Activated effector memory CD4-positive, alpha-beta T cell treated with Interleukin-2 at 50 U/mL for 16 hours (primary cell): ENCODE results near the gene SEC31B.

Experiments
- DNase-seq: peaks from one replicate; pipeline ENCODE4 v3.0.0-alpha.2; 2020

The SEC31B gene

DNA sequence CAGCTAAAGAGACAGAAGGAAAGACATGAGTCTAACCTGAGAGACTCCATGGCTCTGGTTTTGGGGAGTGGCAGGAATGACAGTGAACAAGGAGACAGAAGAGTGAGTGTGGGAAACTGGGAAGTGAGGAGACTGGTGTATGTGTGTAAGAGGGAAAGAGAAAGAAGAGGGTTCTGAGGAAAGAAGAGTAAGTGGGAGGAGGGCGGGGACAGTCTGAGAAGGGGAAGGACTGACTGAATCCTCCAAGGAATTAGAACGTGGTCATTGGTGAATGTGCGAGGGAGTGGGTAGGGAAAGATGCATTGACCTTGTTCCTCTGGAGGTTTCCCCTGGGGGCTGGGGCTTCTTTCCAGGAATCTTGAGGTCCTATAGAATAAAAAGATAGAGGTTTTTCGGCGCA lies 30.3 kb downstream of the SEC31B start:
- DNase-seq: no peak

DNA sequence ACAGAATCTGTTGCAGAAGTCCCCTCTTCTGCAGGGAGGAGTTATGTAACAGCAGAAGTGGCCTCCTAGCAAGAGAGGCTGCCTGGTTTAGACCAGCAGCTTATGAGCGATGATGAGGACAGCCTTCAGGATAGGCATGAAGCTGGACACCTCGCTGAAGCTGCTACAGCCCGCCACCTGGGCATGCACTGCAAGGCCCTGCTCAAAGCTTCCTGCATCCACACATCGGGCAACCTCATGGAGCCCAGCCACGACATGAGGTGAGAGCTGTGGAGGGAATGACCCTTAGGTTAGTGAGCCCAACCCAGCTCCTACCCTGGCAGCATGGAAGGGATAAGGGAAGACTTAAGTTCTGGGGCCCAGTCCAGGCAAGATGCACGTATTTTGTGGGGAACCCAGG lies 32.1 kb downstream of the SEC31B start:
- no peak for DNase-seq

DNA sequence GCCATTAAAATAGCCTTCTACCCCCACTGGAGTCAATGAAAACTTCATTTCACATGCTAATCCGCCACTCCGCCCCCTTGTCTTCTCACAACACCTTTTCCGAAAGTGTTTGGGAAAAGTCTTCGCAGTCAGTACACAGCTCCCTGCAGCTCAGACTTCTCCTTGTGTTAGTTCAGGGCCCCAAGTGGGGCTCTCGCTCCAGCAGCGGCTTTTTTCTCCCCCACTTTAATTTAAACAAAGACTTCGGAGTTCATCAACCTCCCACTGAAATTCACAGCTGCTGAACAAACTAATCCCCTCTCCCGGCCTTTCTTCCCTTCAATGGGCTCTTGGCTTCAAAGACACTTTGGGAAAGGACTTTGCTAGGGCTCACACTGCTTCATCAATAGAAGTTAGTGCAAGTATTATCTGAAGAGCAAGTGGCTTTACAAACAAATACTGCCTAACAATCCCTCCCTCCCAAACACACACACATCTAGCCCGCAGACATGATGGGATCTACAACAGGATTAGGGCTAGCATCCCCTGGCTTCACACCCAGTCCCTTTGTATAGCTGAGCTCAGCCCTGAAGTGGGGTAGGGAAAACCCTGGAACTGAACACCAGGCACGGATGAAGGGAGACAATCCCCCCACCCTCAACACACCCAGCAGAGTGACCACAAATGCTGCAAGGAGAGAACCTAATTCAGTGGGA lies 33.7 kb downstream of the SEC31B start:
- DNase-seq: no peak

DNA sequence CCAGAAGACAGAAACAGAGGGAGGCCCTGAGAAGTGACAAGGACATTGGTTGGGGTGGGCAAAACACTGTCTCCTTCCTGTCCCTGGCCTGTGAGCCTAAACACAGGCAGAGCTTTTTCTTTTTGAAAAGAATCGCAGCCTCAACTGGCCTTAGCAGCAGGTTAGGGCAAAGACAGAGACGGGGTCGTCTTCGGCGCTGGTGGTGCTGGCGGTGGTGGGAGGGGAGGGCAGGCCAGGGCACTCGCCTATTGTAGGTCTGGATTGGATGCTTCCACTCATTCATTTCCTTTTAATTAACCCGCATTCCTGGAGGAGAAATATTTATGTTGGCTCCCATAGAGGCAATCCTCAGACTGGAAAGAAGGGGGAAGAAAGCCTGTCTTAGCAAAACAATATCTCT lies 34.3 kb downstream of the SEC31B start:
- no peak for DNase-seq

DNA sequence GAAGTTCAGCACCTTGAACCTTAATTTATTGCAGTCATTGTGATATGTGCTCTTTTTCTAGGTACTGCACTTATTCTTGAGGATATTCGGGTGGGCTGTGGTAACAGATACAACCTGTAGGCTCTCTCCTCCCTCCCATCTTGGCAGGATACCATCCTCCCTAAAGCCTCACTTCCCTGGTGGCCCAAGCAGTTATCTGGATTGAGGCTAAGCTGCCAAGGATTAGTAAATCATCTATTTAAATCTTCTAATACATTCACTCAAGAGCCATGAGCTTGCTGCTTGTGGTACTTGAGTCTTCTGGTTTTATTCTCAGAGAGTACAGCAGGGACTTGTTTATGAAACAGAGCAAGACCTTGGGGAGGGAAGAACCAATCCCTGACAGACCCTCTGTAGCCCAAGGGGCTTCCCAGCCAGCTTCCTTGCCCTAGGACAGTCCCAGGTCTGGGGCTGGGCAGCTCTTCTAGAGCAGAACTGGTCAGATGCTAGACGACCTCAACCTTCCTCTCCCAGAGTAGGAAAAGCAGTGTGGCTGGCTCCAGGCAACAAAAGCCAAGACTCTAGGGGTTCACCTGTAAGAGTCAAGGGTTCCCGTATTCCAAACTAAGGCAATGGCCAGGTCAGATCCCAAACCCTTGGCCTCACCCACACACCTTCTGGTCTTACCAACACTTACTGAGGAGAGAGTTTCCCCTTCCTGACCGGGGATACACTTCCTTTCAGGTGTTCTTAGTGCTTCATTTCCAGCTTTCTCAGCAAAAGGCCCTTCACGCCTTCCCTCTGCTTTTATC lies 35.6 kb downstream of the SEC31B start:
- no peak for DNase-seq

DNA sequence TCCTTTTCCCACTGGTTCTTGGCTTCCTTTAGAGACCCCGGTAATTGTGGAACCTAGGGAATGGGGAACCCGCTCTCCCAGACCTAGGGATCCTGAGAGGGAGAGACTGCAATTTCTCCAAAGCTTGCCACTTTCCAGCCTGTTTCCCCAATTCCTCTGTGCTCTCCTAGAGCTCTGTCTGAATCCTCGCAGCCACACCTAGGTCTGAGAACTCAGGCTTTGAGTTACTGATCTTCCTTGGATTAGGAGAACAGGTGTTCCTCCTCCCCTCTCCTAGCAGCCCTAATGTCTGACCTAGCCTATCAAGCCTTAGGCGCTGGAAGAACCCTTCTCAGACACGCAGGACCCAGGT lies 36.9 kb downstream of the SEC31B start:
- DNase-seq: no peak

DNA sequence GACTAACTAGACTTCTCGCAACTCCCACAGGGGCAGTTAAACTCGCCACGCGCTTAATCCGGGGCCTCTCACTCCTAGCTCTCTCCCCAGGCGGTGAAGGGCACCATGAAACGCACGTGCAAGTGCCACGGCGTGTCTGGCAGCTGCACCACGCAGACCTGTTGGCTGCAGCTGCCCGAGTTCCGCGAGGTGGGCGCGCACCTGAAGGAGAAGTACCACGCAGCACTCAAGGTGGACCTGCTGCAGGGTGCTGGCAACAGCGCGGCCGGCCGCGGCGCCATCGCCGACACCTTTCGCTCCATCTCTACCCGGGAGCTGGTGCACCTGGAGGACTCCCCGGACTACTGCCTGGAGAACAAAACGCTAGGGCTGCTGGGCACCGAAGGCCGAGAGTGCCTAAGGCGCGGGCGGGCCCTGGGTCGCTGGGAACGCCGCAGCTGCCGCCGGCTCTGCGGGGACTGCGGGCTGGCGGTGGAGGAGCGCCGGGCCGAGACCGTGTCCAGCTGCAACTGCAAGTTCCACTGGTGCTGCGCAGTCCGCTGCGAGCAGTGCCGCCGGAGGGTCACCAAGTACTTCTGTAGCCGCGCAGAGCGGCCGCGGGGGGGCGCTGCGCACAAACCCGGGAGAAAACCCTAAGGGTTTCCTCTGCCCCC lies 37.4 kb downstream of the SEC31B start:
- peak; percentile 53 for DNase-seq

DNA sequence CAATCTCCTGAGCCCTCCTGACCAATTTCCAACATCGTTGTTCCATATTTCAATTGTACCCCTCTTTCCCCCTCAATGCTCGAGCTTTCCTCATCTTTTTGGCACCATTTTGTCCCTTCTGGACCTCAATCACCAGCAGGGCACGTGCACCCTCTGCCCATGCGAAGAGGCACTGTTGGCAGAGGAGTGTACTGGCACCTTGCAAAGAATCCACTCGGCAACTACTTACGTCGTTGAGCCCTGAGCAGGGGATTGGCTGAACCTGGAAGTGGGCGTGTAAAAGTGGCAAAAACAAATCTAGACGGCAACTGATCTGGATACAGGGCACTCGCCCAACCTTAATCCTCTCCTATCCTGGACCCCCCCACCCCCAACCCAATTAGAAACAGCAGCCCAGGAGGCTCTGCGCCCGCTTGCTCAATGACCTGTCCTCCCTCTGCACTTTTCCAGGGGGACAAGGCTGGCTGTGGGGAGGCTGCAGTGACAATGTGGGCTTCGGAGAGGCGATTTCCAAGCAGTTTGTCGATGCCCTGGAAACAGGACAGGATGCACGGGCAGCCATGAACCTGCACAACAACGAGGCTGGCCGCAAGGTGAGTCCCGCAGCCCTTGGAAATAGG lies 38.1 kb downstream of the SEC31B start:
- peak; percentile 93 for DNase-seq

DNA sequence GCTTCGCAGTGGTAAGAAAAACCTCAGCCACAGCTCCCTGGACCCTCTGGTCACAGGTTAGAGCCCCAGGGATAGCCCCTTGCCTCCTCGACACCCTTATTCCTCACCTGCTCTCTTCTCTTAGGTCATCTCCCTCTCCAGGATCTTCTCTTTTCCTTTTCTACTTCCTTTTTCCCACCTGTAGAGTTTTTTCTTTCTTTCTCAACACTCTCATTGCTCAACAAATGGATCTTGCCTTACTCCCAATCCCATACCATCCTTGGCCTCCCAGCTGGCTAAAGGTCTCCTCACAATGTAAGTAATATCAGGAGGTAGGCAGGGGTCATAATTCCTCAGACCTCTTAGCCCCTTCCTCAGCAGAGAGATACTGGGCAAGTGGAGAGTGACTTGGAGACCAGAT lies 39.7 kb downstream of the SEC31B start:
- DNase-seq: no peak

DNA sequence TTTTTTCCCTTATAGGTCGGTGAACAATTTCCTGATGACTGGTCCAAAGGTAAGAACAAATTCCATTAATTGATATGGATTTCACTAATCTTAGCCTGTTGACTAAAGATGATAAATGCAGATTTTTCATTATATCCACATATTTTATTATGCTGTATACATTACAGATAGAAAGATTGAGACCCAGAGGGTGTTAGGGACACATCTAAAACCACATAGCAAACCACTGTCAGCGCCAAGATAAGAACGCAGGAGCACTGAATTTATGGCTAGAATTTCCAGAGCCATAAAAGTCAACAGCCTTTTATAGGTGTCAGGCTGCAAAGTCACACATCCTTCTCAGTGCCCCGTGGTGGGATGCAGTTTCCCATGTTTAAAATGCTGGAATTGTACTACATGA lies 40.6 kb downstream of the SEC31B start:
- no peak for DNase-seq

DNA sequence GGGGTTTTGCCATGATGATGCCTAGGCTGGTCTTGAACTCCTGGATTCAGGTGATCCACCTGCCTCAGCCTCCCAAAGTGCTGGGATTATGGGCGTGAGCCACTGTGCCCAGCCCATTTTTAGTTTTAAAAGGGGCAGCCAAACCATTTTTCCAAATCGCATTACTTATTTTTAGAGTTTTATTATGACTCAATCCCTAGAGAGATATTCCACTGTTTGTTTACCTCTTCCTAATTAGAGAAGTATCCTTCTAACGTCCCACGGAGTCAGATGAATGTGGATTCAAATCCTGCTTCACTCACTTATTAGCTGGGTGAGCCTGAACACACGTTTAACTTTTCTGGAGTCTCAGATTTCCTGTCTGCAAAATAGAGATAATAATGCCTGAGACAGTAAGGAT lies 41.7 kb downstream of the SEC31B start:
- no peak for DNase-seq

DNA sequence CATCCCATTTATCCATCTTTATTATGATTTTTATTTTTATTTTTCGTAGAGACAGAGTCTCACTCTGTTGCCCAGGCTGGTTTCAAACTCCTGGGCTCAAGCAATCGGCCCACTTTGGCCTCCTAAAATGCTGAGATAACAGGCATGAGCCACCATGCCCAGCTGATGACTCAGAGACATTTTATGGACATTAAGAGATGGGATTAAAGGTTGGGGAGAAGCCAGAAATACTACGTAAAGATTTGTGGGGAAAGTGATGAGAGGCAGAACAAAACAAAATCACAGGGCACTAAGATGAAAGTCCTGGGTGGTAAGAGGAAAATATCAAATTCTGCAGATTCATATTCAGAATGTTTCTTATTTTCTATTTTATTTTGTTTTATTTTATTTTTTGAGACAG lies 49.3 kb downstream of the SEC31B start:
- no peak for DNase-seq

DNA sequence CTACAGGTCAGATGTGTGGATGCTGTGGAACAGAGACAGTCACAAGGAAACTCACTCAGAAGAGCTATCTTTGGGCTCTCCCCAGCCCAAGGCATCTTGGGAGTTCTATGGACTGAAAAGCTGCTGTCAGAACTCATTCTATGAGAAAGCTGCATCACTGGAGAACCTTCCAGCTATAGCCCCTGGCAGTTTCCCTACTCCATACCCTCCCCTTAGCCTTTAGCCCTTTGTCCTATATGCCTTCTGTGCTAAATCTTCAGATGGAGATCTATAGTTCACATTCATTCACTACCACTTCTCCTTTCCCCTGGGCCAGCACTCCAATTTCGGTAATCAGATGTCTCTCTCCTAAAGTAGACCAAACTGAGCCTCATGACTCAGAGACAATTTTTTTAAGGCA lies 49.9 kb downstream of the SEC31B start:
- DNase-seq: no peak

DNA sequence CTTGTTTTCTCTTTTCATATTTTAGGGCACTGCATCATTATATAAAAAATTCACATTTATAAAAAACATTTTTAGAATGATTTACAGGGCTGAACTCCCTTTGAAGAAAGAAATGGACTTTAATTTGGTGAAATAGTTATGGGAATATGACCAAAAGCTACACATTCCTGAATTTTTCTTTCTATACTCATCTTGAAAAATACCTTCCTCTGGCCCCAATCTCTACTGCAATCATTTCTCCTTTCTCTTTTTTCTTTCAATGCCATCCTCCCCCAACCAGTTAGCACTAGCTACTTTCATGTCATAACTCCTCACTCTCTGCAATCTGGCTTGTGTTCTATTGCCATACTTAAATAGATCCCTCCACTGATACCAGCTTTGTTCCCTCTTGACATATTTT lies 50.7 kb downstream of the SEC31B start:
- DNase-seq: no peak

DNA sequence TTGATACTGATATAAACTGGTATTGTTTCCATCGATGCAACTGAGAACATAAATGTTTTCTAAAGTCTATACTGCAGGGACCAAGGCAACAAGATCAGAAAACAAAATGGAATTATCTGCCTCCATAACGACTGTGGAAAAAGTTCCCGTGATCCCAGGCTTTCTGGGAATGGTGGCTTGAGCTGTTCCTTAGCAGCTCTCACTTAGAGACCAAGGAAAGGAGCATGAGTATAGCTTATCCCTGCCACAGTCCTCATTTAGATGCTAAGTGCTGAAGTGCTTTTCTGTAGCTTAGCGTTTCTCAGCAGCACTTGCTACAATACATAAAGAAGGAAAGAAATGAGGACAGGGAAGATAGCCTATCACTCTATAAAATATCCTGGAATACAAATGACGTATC lies 51.3 kb downstream of the SEC31B start:
- no peak for DNase-seq

DNA sequence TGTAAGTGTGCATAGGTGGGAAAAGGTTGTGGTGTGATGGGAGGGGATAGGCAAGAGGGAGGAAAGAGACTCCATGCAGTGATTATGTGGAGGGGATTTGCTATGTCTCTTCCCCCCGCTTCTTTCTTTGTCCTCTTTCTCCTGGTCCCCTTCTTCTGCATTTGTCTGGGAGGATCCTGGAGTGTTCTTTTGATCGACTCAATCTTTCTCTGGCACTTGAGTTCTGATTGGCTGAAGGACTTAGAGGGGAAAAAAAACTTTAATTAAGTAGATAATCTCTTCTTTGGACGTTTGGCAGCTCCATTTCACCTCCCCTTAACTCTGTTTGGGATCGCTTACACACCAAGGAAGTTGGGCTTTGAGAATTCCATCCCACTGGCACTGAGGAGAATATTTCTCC lies 57.0 kb downstream of the SEC31B start, which contains the start of gene WNT8B:
WNT8B (plus strand) TSS at position 301 of the 400 bp plus-strand sequence. CDS start 160 bp downstream, outside the sequence.
- DNase-seq: no peak

DNA sequence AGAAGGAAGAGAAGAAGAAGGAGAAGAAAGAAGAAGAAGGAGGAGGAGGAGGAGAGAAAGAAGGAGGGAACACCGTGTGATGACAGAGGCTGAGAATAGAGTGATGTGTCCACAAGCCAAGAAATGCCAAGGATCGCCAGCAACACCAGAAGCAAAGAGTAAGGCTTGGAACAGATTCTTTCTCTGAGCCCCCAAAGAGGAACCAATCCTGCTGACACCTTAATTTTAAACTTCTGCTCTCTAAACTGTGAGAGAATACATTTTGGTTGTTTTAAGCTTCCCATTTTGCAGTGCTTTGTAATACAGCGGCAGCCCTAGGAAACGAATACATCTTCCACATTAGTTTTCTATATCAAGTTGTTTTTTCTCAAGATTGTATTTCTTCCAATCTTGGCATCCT lies 70.7 kb downstream of the SEC31B start:
- DNase-seq: no peak

DNA sequence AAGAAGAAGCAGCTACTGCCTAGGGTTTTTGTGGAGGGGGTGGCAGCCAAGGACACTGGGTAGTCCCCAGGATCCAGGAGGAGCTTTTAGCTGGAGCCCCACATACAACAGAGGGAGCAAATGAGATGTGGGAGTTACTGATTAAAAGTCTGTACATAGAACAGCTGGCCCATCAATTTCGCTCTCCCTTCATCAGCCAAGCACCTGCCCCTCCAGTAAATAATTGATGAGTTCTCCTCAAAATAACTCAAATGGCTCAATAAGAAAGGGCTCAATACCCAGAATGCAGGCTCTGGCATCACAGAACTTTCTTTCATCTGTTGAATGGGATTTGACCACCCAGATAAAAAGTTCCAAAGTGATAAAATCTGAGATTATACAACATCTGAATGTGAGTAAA lies 72.0 kb downstream of the SEC31B start:
- no peak for DNase-seq

DNA sequence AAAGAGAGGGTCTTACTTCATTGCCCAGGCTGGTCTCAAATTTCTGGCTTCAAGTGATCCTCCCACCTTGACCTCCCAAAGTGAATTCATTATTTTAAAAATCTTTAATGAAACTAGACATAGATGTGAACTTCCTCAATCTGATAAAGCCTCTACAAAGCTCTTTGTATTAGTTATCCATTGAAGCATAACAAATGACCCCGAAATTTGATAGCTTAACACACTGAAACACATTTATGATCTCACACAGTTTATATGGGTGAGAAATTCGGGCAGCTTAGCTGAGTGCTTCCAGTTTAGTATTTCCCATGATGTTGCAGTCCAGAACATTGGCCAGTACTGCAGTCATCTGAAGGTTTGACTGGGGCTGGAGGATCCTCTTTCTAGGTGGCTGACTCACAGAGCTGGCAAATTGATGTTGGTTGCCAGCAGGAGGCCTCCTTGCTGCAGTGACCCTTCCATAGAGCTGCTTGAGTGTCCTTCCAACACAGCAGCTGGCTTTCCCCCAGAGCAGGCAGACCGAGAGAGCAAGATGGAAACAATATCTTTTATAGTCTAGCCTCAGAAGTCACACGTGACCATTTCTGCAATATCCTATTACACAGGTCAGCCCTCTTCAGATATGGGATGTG lies 73.4 kb downstream of the SEC31B start:
- no peak for DNase-seq

DNA sequence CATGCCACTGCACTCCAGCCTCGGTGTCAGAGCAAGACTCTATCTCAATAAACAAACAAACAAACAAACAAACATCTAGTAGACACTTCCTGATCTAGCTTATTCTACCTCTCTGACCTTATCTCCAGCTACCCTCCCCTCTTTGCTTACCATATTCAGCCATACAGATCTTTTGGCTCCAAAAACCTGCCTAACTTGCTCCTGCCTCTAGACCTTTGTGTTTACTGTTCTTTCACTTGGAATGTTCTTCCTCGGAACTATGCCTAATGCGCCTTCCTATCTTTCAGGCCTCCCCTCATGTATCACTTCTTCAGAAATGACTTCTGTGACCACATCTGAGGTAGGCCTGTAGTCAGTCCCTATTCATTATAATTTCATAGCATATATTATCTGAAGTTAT lies 77.1 kb downstream of the SEC31B start:
- DNase-seq: no peak

DNA sequence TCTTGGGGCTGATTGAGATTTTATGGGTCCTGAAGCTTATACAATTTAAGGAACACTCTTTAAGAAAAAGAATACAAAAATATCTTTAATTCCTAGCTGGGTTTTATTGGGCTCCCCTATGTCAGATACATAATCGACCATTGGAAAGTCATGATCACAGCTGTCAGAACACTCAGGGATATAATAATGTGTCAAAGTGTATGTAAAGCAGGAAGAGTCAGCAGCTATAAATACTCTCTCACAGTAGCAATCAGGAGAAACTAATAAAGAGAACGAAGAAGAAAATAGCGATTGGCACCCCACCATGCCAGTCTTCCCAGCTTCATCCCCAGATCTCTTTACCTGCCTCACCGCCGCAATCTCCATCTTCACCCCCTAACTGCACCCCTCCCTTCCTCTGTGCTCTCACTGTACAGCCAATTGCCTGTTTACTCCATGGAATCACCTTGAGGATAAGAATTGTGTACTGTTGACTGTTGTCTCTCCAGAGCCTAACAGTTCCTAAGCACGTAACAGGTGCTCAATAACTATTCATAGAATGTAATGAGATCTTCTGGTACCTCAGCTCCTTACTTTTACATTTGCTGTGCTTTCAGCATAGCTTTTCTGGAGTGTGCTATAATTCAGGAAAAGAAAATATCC lies 80.9 kb downstream of the SEC31B start:
- DNase-seq: no peak
